HCT116 (cell line): ENCODE data around the gene FASLG. TPM values are rescaled to one million over a fixed set of nuclear protein-coding genes. Genes with fewer than 3 reads are reported as not detected.

ENCODE experiments used
- ATAC-seq: fragments of 200-7000 bp; cut with Tn5 transposase; 2 replicates; pipeline ENCODE4 v1.9.1; 2020; ENCODE audit warnings: mild to moderate bottlenecking, moderate library complexity
- BruUV-seq: library from RNA; stranded (reverse); fragments of 400-500 nt; replicated peaks from 2 replicates; lab custom pipeline; 2021; lab: Mats Ljungman, UMichigan
- CTCF ChIA-PET: fragments of 300-600 bp; sonication (Branson Sonifier 250); formaldehyde crosslinking; loops from one replicate; lab custom pipeline; 2021; ENCODE audit warnings: antibody characterized with exemption; lab: Charles Lee
- POLR2A ChIA-PET: fragments of 300-600, 350-600 bp; sonication (Branson Sonifier 250); formaldehyde crosslinking; loops from one replicate; lab custom pipeline; 2021; ENCODE audit warnings: antibody characterized with exemption; lab: Charles Lee
- RAD21 ChIA-PET, 2 experiments: fragments of 300-600 bp; sonication (Branson Sonifier 250); formaldehyde crosslinking; loops; one replicate each; lab custom pipeline; 2023; ENCODE audit warnings: low total read pairs in 2 of 2; ENCODE audit not compliant: uncharacterized antibody in 2 of 2, unreplicated experiment in 2 of 2, low non-redundant PET in 1 of 2; lab: Charles Lee
- DNase-seq: peaks from one replicate; pipeline ENCODE4 v3.0.0-alpha.2; 2010; ENCODE audit warnings: low read depth, low spot score
- H2AFZ ChIP-seq: fragments of 200-600 bp; shearing (Covaris generic), sonication (generic); 2 replicates; pipeline ENCODE4 v1.6.1; 2017; ENCODE audit warnings: low read depth, mixed run types, mixed read lengths, antibody characterized with exemption, low read length; ENCODE audit not compliant: poor library complexity, severe bottlenecking
- H3K27ac ChIP-seq: 2 replicates; pipeline ENCODE4 v1.5.1; 2012; ENCODE audit warnings: low read depth, low read length
- H3K27me3 ChIP-seq: fragments of 200-600 bp; sonication (generic); 2 replicates; pipeline ENCODE4 v1.6.1; 2016; ENCODE audit warnings: mixed run types, low read length, mixed read lengths; ENCODE audit not compliant: insufficient read depth
- H3K36me3 ChIP-seq, 2 experiments: fragments of 200-500 bp in 1 of 2; fragments of 200-600 bp in 1 of 2; sonication (Bioruptor generic) in 1 of 2; sonication (generic) in 1 of 2; 2 replicates each; pipeline versions ENCODE4 v1.5.1 to v1.6.1; 2014 to 2016; ENCODE audit warnings: low read length in 2 of 2, inconsistent platforms in 1 of 2, mixed read lengths in 1 of 2, mixed run types in 1 of 2; ENCODE audit not compliant: insufficient read depth in 2 of 2, control insufficient read depth in 1 of 2
- H3K4me1 ChIP-seq, 2 experiments: fragments of 200-600 bp in 1 of 2; sonication (generic) in 1 of 2; 2 replicates each; pipeline versions ENCODE4 v1.5.1 to v1.6.1; 2012 to 2017; ENCODE audit warnings: low read length in 2 of 2, inconsistent platforms in 1 of 2, mild to moderate bottlenecking in 1 of 2, mixed read lengths in 1 of 2, mixed run types in 1 of 2, moderate library complexity in 1 of 2; ENCODE audit not compliant: insufficient read depth in 2 of 2, control insufficient read depth in 1 of 2
- H3K4me2 ChIP-seq: fragments of 200-600 bp; sonication (generic); 2 replicates; pipeline ENCODE4 v1.6.1; 2017; ENCODE audit warnings: mixed run types, low read length, mixed read lengths
- H3K4me3 ChIP-seq, 2 experiments: fragments of 200-600 bp in 1 of 2; sonication (generic) in 1 of 2; replicated peaks in 1 of 2; 2 replicates each; pipeline ENCODE4 v1.5.1; 2011 to 2016; ENCODE audit warnings: low read length in 2 of 2, control low read depth in 1 of 2, low read depth in 1 of 2, mild to moderate bottlenecking in 1 of 2, mixed read lengths in 1 of 2, mixed run types in 1 of 2
- H3K79me2 ChIP-seq: fragments of 200-600 bp; sonication (generic); 2 replicates; pipeline ENCODE4 v1.6.1; 2017; ENCODE audit warnings: mild to moderate bottlenecking, mixed run types, low read length, moderate library complexity, mixed read lengths; ENCODE audit not compliant: insufficient read depth
- H3K9ac ChIP-seq: fragments of 200-600 bp; sonication (generic); 2 replicates; pipeline ENCODE4 v1.6.1; 2016; ENCODE audit warnings: low read length, mixed read lengths
- H3K9me2 ChIP-seq: fragments of 200-600 bp; sonication (generic), shearing (Covaris generic); 2 replicates; pipeline ENCODE4 v1.6.1; 2017; ENCODE audit warnings: mixed run types, mild to moderate bottlenecking, moderate library complexity; ENCODE audit not compliant: insufficient read depth
- H3K9me3 ChIP-seq, 2 experiments: fragments of 200-500 bp in 1 of 2; fragments of 200-600 bp in 1 of 2; sonication (Bioruptor generic) in 1 of 2; sonication (generic) in 1 of 2; 2 replicates each; pipeline ENCODE4 v1.6.1; 2014 to 2017; ENCODE audit warnings: low read length in 2 of 2, mixed read lengths in 2 of 2, inconsistent platforms in 1 of 2, low read depth in 1 of 2, mild to moderate bottlenecking in 1 of 2, mixed run types in 1 of 2, moderate library complexity in 1 of 2; ENCODE audit not compliant: control insufficient read depth in 1 of 2, insufficient read depth in 1 of 2
- H4K20me1 ChIP-seq: fragments of 200-600 bp; sonication (generic), shearing (Covaris generic); 2 replicates; pipeline ENCODE4 v1.6.1; 2017; ENCODE audit warnings: mixed run types, mild to moderate bottlenecking, moderate library complexity; ENCODE audit not compliant: insufficient read depth
- CEBPB ChIP-seq: IDR thresholded peaks from 2 replicates; pipeline ENCODE4 v1.6.1; 2012; ENCODE audit warnings: low read depth
- EGR1 ChIP-seq: IDR thresholded peaks from 2 replicates; pipeline ENCODE4 v1.6.1; 2012; ENCODE audit warnings: low read depth
- ELF1 ChIP-seq: IDR thresholded peaks from 2 replicates; pipeline ENCODE4 v1.6.1; 2012; ENCODE audit warnings: low read depth, borderline replicate concordance
- EZH2 ChIP-seq: fragments of 200-600 bp; sonication (generic); IDR thresholded peaks from 2 replicates; pipeline ENCODE4 v1.6.1; 2017; ENCODE audit warnings: antibody characterized with exemption, mixed run types
- EZH2phosphoT487 ChIP-seq: fragments of 200-600 bp; IDR thresholded peaks from 2 replicates; pipeline ENCODE4 v1.6.1; 2018; ENCODE audit warnings: antibody characterized with exemption, borderline replicate concordance
- FOSL1 ChIP-seq: IDR thresholded peaks from 2 replicates; pipeline ENCODE4 v1.6.1; 2012; ENCODE audit warnings: low read depth
- JUND ChIP-seq: IDR thresholded peaks from 2 replicates; pipeline ENCODE4 v1.6.1; 2012
- POLR2A ChIP-seq: IDR thresholded peaks from 2 replicates; pipeline ENCODE4 v1.7.0; 2011; ENCODE audit warnings: borderline replicate concordance; ENCODE audit not compliant: insufficient read depth, insufficient read length; ENCODE audit errors: extremely low read depth
- RAD21 ChIP-seq: IDR thresholded peaks from 2 replicates; pipeline ENCODE4 v1.6.1; 2012; ENCODE audit warnings: low read depth, mild to moderate bottlenecking
- SIN3A ChIP-seq: IDR thresholded peaks from 2 replicates; pipeline ENCODE4 v1.6.1; 2012; ENCODE audit warnings: low read depth
- SP1 ChIP-seq: IDR thresholded peaks from 2 replicates; pipeline ENCODE4 v1.6.1; 2012; ENCODE audit warnings: low read depth
- TCF7L2 ChIP-seq: IDR thresholded peaks from 2 replicates; pipeline ENCODE4 v1.7.0; 2011; ENCODE audit warnings: borderline replicate concordance, inconsistent platforms; ENCODE audit not compliant: insufficient read depth, insufficient read length; ENCODE audit errors: extremely low read depth
- YY1 ChIP-seq: IDR thresholded peaks from 2 replicates; pipeline ENCODE4 v1.6.1; 2011; ENCODE audit warnings: low read length, low read depth, moderate library complexity, mild to moderate bottlenecking; ENCODE audit not compliant: insufficient replicate concordance; ENCODE audit errors: extremely low read depth
- ZFX ChIP-seq: fragments of 450-650 bp; IDR thresholded peaks from 2 replicates; pipeline ENCODE4 v1.6.1; 2017
- ZNF274 ChIP-seq: fragments of 200-500 bp; sonication (Bioruptor generic); IDR thresholded peaks from 2 replicates; pipeline ENCODE4 v1.6.1; 2014; ENCODE audit warnings: mild to moderate bottlenecking, low read depth, low read length, inconsistent platforms
- intact Hi-C: fragments of 100-400 bp; cut with micrococcal nuclease; formaldehyde crosslinking; loops from 2 replicates; pipeline ENCODE4 v1.10.0; 2022
- total RNA-seq: library from RNA; stranded (reverse); gene quantifications from one replicate; pipeline ENCODE4 v1.2.1, GENCODE V29; 2021; ENCODE audit not compliant: unreplicated experiment
- TF ChIP-seq, protein P1 (sequence below): IDR thresholded peaks from 2 replicates; pipeline ENCODE4 v1.6.1; 2012; ENCODE audit warnings: low read depth
- TF ChIP-seq, protein P2 (sequence below): IDR thresholded peaks from 2 replicates; pipeline ENCODE4 v1.6.1; 2012
- TF ChIP-seq, protein P3 (sequence below): IDR thresholded peaks from 2 replicates; pipeline ENCODE4 v1.6.1; 2011; ENCODE audit warnings: mild to moderate bottlenecking, low read length, moderate library complexity; ENCODE audit not compliant: insufficient replicate concordance; ENCODE audit errors: extremely low read depth

The FASLG gene
- total RNA-seq, 1 experiment from 2014 or later: not detected

DNA sequence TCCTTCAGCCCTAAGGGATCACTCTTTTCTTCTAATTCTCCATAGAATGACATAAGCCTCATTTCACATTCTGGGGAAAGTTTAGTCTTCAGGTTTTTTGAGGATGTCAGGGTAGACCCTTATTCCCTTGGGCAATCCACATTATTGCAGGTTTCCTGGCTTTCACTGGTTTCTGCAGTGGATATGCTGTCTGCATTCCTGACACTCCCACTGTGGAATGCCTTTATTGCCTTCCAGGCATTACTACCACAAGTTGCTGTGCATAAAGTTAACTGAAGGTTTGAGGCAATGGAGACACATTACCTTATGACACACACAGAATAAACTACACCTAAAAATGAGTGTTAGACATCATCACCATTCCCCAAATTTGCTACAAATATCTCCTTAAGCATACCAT is 12.7 kb downstream of the FASLG start:
- RAD21 ChIA-PET: no interaction called here
- no peak for DNase-seq
- Histone ChIP-seq H3K9me3 (no peaks in the 10 kb centered on the region), H3K9ac (no peak overlapping the region), H3K9me2 (no peaks in the 10 kb centered on the region), H3K79me2 (no peaks in the 10 kb centered on the region), H3K27ac (no peak overlapping the region), H3K36me3 (no peaks in the 10 kb centered on the region)
- no peak for TF ChIP-seq EGR1
- TF ChIP-seq, all 23 proteins: peak for 0
- Histone ChIP-seq H2AFZ (no peak overlapping the region), H3K4me2 (no peak overlapping the region), H4K20me1 (no peaks in the 10 kb centered on the region), H3K4me3 (no peak overlapping the region), H3K4me1 (no peaks in the 10 kb centered on the region), H3K27me3 (no peaks in the 10 kb centered on the region)
- CTCF ChIA-PET: no interaction called here
- BruUV-seq: no TSS peak
- no peak for ATAC-seq
- POLR2A ChIA-PET: no interaction called here
- intact Hi-C loops: no loop called here

DNA sequence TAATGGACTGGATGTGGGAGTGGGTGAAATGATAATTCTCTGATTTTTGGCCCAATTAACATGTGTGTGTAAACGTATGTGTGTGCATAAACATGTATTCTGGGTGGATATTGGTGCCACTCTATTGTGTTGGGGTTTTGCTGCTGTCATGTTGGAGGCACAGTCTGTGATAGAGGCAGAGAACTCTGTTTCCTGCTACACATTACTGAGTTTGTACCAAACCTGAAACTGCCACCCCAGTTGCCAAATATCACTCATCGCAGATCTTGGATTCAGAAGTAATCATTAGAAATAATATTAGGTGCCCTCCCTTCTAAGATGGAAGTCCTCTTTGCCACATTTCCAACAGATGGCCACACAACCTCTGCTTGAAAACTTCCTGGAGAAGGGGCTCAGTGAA is 13.8 kb downstream of the FASLG start:
- Histone ChIP-seq H3K4me3 (no peak overlapping the region), H2AFZ (no peak overlapping the region), H3K9me2 (no peaks in the 10 kb centered on the region), H3K4me1 (no peaks in the 10 kb centered on the region), H3K36me3 (no peaks in the 10 kb centered on the region), H4K20me1 (no peaks in the 10 kb centered on the region), H3K9ac (no peak overlapping the region), H3K4me2 (no peak overlapping the region), H3K9me3 (no peaks in the 10 kb centered on the region), H3K27me3 (no peaks in the 10 kb centered on the region), H3K27ac (no peak overlapping the region), H3K79me2 (no peaks in the 10 kb centered on the region)
- DNase-seq (no peak), ATAC-seq (no peak)
- ChIA-PET POLR2A (no interaction called here), CTCF (no interaction called here), RAD21 (no interaction called here)
- intact Hi-C loops: no loop called here
- no TSS peak for BruUV-seq
- TF ChIP-seq EZH2 (no peak), ELF1 (no peak), POLR2A (no peak), FOSL1 (no peak), SIN3A (no peak), EZH2phosphoT487 (no peak), CEBPB (no peak), SP1 (no peak), ZNF274 (no peak), JUND (no peak), TCF7L2 (no peak), RAD21 (no peak), YY1 (no peak), ZFX (no peak)
- TF ChIP-seq, protein P1, sequence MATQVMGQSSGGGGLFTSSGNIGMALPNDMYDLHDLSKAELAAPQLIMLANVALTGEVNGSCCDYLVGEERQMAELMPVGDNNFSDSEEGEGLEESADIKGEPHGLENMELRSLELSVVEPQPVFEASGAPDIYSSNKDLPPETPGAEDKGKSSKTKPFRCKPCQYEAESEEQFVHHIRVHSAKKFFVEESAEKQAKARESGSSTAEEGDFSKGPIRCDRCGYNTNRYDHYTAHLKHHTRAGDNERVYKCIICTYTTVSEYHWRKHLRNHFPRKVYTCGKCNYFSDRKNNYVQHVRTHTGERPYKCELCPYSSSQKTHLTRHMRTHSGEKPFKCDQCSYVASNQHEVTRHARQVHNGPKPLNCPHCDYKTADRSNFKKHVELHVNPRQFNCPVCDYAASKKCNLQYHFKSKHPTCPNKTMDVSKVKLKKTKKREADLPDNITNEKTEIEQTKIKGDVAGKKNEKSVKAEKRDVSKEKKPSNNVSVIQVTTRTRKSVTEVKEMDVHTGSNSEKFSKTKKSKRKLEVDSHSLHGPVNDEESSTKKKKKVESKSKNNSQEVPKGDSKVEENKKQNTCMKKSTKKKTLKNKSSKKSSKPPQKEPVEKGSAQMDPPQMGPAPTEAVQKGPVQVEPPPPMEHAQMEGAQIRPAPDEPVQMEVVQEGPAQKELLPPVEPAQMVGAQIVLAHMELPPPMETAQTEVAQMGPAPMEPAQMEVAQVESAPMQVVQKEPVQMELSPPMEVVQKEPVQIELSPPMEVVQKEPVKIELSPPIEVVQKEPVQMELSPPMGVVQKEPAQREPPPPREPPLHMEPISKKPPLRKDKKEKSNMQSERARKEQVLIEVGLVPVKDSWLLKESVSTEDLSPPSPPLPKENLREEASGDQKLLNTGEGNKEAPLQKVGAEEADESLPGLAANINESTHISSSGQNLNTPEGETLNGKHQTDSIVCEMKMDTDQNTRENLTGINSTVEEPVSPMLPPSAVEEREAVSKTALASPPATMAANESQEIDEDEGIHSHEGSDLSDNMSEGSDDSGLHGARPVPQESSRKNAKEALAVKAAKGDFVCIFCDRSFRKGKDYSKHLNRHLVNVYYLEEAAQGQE: no peak
- TF ChIP-seq, protein P2, sequence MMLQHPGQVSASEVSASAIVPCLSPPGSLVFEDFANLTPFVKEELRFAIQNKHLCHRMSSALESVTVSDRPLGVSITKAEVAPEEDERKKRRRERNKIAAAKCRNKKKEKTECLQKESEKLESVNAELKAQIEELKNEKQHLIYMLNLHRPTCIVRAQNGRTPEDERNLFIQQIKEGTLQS: no peak
- TF ChIP-seq, protein P3, sequence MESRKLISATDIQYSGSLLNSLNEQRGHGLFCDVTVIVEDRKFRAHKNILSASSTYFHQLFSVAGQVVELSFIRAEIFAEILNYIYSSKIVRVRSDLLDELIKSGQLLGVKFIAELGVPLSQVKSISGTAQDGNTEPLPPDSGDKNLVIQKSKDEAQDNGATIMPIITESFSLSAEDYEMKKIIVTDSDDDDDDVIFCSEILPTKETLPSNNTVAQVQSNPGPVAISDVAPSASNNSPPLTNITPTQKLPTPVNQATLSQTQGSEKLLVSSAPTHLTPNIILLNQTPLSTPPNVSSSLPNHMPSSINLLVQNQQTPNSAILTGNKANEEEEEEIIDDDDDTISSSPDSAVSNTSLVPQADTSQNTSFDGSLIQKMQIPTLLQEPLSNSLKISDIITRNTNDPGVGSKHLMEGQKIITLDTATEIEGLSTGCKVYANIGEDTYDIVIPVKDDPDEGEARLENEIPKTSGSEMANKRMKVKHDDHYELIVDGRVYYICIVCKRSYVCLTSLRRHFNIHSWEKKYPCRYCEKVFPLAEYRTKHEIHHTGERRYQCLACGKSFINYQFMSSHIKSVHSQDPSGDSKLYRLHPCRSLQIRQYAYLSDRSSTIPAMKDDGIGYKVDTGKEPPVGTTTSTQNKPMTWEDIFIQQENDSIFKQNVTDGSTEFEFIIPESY: no peak
